IgD-negative memory B cell (primary cell): ENCODE measurements around the gene RPL3. TPM values are rescaled to one million over a fixed set of nuclear protein-coding genes. Genes with fewer than 3 reads are reported as not detected.

Source experiments
- polyA plus RNA-seq: library from polyadenylated mRNA; unstranded; fragments of 300-500 nt; fragmentation: Illumina TruSeq; gene quantifications from one replicate; pipeline ENCODE4 v1.2.3, GENCODE V29; 2021

The RPL3 gene
- polyA plus RNA-seq, 1 donor from 2014 or later, result 4,030 TPM

Other genes with a start within 250 kb of the RPL3 start
- gene APOBEC3G, start 242.3 kb downstream of the RPL3 start, polyA plus RNA-seq, result 90.7 TPM
- gene APOBEC3H, start 222.4 kb downstream of the RPL3 start, polyA plus RNA-seq, result 0.48 TPM
- 35.4 TPM for gene CBX7, start 166.9 kb downstream of the RPL3 start, polyA plus RNA-seq
- 0.24 TPM for gene PDGFB, start 74.6 kb downstream of the RPL3 start, polyA plus RNA-seq
- 9.1 TPM for gene SYNGR1, start 30.4 kb upstream of the RPL3 start, polyA plus RNA-seq
- gene TAB1, start 80.2 kb upstream of the RPL3 start, polyA plus RNA-seq, result 2.7 TPM
- gene MGAT3, start 137.4 kb upstream of the RPL3 start, polyA plus RNA-seq, result 2.1 TPM
- gene MIEF1, start 182.7 kb upstream of the RPL3 start, polyA plus RNA-seq, result 24.8 TPM
- 186 TPM for gene ATF4, start 200.9 kb upstream of the RPL3 start, polyA plus RNA-seq
- gene RPS19BP1, start 213.1 kb upstream of the RPL3 start, polyA plus RNA-seq, result 156 TPM